K562 (cell line): ENCODE results near the gene MTA2.

Experiments
- CBFA2T3 ChIP-seq: fragments of 450-650 bp; IDR thresholded peaks from 2 replicates; pipeline ENCODE4 v1.6.1; 2017
- CREB1 ChIP-seq, 2 experiments: sonication (generic) in 1 of 2; formaldehyde crosslinking in 1 of 2; IDR thresholded peaks; 2 replicates each; pipeline versions ENCODE4 v1.6.1 to v1.8.0; 2012 to 2022; ENCODE audit warnings: inconsistent platforms in 1 of 2, mild to moderate bottlenecking in 1 of 2, missing genetic modification reagents in 1 of 2, moderate library complexity in 1 of 2
- E2F5 ChIP-seq: sonication (generic); formaldehyde crosslinking; IDR thresholded peaks from 2 replicates; pipeline ENCODE4 v1.8.0; 2022; ENCODE audit warnings: mild to moderate bottlenecking, missing genetic modification reagents
- FOXK2 ChIP-seq, 2 experiments: fragments of 450-650 bp; IDR thresholded peaks in 1 of 2; conservative IDR thresholded peaks in 1 of 2; 2 replicates each; pipeline ENCODE4 v1.6.1; 2016; ENCODE audit warnings: low read depth in 2 of 2, mild to moderate bottlenecking in 1 of 2
- HNRNPUL1 ChIP-seq: fragments of 200-400 bp; formaldehyde crosslinking; IDR thresholded peaks from 2 replicates; pipeline ENCODE4 v1.6.1; 2017; ENCODE audit warnings: low read length
- KLF16 ChIP-seq: IDR thresholded peaks from 2 replicates; pipeline ENCODE4 v1.6.1; 2016; ENCODE audit warnings: antibody characterized with exemption
- MAFK ChIP-seq: IDR thresholded peaks from 2 replicates; pipeline ENCODE4 v1.6.1; 2011; ENCODE audit warnings: low read length, improper control_type of control experiment
- MCM3 ChIP-seq: fragments of 450-650 bp; IDR thresholded peaks from 2 replicates; pipeline ENCODE4 v1.6.1; 2016
- NR2C2 ChIP-seq, 2 experiments: fragments of 200-800 bp in 1 of 2; sonication (Bioruptor generic) in 1 of 2; sonication (generic) in 1 of 2; formaldehyde crosslinking in 1 of 2; IDR thresholded peaks; 2 replicates each; pipeline versions ENCODE4 v1.6.1 to v1.8.0; 2016 to 2022; ENCODE audit warnings: mild to moderate bottlenecking in 1 of 2, missing compliant biosample characterization in 1 of 2, missing genetic modification characterization in 1 of 2, missing genetic modification reagents in 1 of 2
- NR2F6 ChIP-seq: fragments of 450-650 bp; formaldehyde crosslinking; IDR thresholded peaks from 2 replicates; pipeline ENCODE4 v1.4.0; 2020; ENCODE audit warnings: mild to moderate bottlenecking
- POLR2A ChIP-seq: fragments of 450-650 bp; conservative IDR thresholded peaks from 2 replicates; pipeline ENCODE4 v1.6.1; 2016
- POLR2AphosphoS2 ChIP-seq: IDR thresholded peaks from 2 replicates; pipeline ENCODE4 v1.6.1; 2012; ENCODE audit warnings: low read length, improper control_type of control experiment
- ZC3H4 ChIP-seq: sonication (generic); formaldehyde crosslinking; IDR thresholded peaks from 2 replicates; pipeline ENCODE4 v1.9.0; 2021; ENCODE audit warnings: missing genetic modification reagents, borderline replicate concordance
- ZNF354B ChIP-seq: fragments of 250-450 bp; sonication (Bioruptor Pico); IDR thresholded peaks from 2 replicates; pipeline ENCODE4 v1.4.0; 2020

DNA sequence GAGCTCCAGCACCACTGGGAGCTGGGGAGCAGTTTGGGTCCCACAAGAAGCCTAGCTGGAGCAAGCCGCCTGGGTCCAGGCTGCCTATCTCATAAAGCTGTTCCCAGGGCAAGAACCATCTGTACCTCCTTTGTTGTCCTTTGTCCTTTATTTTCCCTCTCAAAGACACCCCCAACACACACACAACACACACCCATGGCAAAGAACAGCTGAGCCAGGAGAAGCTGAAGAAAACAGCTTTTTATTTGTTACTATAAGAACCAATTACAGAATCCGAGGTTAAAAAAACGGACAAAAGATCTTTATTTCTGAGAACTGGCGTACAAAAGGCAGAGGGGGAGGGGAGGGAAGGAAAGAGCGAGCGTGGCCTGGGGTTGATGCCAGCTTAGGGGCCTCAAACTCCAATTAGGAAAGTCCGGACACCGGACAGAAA, 8.7 kb downstream of the MTA2 start:
- TF ChIP-seq ZC3H4 (CRISPR knock-in tag), result no peak
- no peak for TF ChIP-seq ZNF354B (CRISPR knock-in tag)
- TF ChIP-seq POLR2A, result no peak
- no peak for TF ChIP-seq CBFA2T3
- no peak for TF ChIP-seq POLR2AphosphoS2
- no peak for TF ChIP-seq HNRNPUL1
- TF ChIP-seq E2F5 (CRISPR knock-in tag), result no peak
- no peak for TF ChIP-seq KLF16
- TF ChIP-seq MAFK, result no peak
- no peak for TF ChIP-seq MCM3
- TF ChIP-seq CREB1 (IDR thresholded peaks at IDR 0.05), result no peak
- TF ChIP-seq CREB1 (CRISPR knock-in tag; IDR thresholded peaks at IDR 0.05), result no peak
- no peak for TF ChIP-seq NR2C2 (CRISPR knock-in tag; IDR thresholded peaks at IDR 0.05)
- TF ChIP-seq NR2C2 (tag; IDR thresholded peaks at IDR 0.05), result no peak
- no peak for TF ChIP-seq FOXK2 (conservative IDR thresholded peaks at IDR 0.05 in 1 of 2, IDR thresholded peaks at IDR 0.05 in 1 of 2; ENCODE audit: low read depth in 2 of 2)
- TF ChIP-seq NR2F6, result no peak
